GM21825 (cell line): ENCODE results near the gene SMIM36.
"Not testable (repeated sequence)": the region's sequence is repeated elsewhere in the genome, so short reads cannot be mapped to it uniquely, and the experiment has no call there.

Experiments used
- ATAC-seq: cut with Tn5 transposase; IDR thresholded peaks from one replicate; pipeline ENCODE4 v1.9.1; 2021; ENCODE audit warnings: mild to moderate bottlenecking, moderate library complexity; ENCODE audit not compliant: unreplicated experiment

SMIM36 gene

DNA sequence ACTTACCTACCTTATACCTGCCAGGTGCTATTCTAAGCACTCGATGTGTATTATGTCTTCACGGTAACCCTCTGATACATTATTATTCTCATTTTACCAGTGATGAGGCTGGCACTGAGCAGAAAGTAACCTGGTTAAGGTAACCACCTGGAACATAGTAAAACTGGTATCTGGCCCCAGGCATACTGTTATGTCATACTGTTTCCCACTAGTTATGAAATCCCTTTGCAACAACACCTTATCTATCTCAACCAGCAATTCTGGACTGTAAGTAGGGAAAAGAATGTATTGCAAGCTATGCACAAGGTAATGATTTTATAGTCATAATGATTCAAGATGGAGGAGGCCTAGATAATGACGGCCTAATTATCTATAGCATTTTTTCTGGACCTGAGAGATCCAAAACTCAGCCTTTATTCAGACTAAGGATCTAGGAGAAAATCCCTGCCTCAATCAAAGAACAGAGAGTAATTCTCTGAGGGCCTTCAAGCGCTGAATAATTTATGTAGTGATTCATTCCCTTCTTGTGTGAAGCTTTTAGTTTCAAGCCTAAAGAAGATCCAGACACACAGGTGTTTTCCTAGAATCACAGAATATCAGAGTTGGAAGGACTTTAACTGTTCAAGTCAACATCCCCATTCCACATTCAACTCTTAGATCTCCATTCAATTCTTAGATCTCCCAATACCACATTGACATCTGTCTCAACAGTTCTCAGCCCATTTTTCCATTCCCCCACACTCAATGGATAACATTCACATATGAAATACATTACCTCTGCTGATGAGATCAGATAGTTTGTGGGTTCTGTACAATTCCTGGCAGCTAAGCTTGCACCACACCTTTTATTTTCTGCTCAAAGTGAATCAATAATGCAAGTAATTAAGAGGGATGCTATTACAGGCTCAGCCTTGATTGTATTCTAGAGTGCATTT, 74.8 kb downstream of the SMIM36 start:
- ATAC-seq, result peak; percentile 27

DNA sequence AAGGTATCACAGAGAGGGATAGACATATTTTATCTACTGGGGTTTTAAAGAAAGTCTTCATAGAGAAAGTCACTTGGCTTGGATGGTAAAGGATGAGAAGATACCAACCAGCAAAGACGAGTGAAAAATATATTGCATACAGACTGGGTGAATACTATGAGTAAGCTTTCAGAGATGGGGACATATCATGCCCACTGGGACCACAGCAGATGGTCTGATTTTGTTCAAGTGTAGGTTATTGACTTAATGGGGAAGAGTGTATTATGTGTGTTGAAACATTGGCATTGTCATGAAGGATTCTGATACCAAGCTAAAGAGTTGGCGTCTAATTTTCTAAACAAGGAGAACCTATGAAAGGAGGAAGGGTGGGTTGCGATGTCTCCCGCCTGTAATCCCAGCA, 75.8 kb downstream of the SMIM36 start:
- ATAC-seq, result no peak

DNA sequence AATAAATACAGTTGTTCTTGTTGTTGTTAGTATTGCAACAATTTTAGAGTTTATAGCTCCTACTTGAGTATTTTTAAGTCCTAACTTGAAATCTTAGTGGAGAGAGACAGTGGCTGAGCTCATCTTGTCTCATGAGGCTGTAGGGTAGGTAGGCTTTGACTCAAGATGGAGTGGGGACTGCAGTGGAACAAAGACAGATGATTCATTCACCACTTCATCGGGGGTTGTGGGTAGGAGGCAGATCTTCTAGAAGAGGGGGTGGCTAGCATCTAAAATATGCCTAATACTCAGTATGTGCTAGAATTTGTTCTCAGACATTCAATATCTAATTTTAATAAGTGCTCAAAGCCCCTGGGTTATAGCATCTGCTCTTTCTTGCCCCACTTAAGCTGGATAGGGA, 76.5 kb downstream of the SMIM36 start:
- no peak for ATAC-seq

DNA sequence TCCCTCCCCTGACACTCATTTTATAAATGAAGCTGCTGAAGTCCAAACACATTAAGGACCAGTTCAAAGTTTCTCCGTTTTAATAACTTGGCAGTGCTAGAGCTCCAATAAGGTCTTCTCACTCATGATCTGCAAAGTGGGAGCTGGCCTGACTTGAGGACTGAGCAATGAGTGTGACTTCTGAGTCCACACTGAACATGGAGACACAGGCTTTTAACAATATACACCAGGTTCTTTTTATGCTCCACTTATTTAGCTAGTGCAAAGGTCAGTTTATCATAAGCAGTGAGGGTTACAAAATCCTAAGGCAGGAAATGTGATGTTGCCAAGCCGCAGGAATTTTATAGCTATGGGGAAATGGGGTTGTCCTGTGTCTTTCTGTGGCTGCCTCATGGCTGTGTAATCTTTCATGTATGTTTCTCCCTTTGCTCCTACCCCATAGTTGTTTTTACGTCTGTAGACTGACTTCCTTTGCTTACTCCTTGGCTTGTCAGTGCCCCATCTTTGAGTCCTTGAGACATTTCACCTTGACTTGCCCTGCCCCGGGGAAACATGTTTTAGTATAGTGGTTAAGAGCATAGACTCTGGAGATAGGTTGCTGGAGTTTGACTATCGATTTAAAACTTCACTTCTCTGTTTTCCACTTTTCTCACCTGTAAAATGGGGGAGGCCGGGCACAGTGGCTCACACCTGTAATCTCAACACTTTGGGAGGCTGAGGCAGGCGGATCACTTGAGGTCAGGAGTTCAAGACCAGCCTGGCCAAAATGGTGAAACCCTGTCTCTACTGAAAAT, 77.4 kb downstream of the SMIM36 start:
- no peak for ATAC-seq

DNA sequence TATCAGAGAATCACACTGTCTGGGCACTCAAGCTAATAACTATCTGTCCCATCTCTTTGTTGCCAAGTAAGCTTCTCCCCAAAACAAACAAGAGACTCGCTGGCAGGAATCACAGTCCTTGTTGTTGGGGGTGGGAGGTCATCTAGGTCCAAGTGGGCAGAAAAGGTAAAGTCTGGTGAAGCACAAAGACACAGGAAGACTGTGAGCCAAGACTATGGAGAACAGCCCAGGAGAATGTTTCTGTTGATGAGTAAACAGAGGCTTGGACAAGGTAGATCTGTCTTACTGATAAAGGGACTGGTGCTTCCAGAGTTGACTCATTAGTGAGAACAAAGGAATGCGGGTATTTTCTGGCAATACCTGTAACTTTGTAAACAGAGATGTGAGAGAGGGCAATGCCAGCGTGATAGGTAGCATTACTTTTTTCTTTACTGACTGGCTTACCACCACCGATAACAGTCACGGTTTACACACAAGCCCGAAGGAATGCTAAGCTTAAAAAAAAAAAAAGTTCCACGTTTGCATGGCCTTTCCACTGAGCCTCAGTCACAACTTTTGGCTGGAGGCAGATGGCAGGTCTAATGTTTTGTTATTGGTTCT, 78.1 kb downstream of the SMIM36 start:
- no peak for ATAC-seq

DNA sequence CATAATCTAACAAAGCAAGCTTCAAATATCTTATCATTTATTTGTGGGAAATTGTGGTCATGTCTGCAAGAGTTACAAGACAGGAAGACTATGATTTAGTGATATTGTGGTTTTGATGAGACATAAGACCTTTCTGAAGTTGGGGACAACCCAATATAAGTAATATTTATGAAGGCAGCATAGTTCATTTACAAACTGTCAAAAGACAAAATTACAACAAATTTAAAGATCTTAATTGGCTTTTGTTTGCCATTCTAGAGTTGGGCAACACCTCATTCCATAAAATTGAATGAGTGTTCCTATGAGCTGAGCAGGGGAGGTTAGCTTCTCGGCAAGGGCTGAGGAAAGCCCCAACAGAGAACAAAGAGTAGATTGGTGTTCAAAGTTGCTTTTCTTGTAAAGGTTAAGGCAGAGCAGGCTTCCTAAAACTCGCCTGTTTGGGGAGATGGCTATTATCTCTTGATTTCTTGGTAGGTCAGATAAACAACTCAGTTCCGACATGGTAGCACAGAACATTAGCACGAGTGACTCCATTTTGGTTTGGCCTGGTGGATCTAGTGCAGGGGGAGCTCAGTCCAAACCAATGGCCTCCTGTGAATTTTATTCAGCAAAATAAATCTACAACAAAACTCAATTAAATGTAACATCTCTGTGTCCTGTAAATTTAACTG, 78.8 kb downstream of the SMIM36 start:
- ATAC-seq, result no peak

DNA sequence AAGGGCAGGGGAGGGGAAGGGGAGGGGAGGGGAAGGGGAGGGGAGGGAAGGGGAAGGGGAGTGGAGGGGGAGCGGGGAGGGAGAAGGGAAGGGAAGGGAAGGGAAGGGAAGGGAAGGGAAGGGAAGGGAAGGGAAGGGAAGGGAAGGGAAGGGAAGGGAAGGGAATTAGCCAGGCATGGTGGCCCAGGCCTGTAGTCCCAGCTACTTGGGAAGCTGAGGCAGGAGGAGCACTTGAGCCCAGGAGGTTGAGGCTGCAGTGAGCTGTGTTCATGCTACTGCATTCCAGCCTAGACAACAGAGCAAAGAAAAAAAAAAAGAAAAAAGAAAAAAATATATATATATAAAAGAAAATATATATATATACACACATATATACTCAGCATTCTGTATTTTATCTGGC, 79.3 kb downstream of the SMIM36 start:
- not testable (repeated sequence) for ATAC-seq

DNA sequence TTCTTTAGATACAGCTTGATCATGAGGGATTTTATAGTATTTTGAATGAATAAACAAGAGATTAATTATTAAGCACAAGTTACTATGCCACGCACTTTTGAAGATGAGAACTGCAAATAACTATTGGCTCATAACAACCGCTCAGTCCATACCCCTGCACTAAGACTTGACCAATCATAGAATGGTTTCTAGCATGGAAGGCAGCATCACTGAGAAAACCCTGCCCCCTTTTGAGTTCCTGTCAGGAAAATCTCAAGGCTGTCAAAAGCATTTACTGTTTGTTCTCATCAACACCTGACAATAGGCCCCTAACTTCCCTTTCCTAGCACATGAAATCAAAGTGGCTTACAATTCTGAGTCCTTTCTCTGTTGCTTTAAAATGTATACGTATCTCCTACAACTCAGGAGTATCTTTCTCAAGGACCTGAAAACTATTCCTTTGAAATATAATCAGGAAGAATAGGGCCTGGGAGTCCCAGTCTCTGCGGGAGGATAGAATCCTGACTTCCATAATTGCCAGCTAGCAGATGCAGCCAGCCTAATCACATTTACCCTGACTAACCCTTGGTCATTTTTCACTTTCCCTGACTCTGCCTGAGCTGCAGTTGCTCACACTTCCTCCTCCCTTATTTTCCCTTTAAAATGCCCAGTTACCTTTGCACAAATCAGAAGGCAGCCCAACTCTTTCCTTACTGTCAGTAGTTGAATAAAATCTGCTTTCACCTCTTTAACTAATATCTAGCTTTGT, 80.5 kb downstream of the SMIM36 start:
- ATAC-seq, result no peak

DNA sequence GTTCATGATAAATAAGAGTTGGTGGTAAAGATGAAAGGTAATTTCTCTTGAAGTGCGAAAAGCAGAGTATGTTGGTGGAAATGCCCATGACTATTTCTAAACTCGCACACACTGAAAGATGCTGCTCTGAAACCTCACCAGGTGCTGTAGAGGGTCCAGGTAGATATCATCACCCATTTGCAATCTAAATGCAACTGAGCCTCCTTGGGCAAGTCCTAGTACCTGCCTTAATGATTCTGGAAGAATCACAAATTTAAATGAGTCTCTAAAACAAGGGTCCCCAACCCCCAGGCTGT, 83.7 kb downstream of the SMIM36 start:
- no peak for ATAC-seq

DNA sequence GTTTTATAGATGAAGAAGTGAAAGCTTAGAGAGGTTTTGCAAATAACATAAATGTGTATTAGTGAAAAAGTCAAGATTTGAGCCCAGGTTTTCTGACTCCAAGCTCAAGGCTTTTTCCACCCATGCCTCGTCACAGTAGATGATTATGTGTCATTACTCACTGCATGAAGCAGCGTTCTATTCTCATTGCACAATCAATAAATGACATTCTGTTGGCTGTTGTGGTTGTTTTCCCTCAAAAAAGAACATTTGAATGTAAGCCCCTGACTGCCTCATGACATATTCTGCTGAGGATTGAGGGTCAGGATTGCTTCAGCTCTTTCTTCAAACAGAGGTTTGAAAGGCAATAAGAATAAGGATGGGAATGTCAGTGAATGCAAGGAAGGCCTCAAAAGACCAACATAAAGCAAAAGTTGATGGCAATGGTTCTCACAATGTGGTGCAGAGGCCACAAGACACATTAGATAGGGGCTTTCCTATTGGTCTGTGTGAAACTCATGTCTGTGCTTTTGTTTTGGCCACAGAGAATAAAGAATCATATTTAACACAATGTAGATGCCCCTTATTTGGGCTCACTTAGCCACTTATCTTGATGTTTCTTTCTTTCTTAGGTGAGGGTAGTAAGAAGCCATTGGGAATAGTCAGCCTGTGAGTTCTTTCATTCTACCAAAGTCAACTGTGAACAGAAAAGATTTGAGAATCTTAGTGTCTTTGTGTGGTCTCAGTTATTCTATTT, 84.2 kb downstream of the SMIM36 start:
- peak; percentile 36 for ATAC-seq

DNA sequence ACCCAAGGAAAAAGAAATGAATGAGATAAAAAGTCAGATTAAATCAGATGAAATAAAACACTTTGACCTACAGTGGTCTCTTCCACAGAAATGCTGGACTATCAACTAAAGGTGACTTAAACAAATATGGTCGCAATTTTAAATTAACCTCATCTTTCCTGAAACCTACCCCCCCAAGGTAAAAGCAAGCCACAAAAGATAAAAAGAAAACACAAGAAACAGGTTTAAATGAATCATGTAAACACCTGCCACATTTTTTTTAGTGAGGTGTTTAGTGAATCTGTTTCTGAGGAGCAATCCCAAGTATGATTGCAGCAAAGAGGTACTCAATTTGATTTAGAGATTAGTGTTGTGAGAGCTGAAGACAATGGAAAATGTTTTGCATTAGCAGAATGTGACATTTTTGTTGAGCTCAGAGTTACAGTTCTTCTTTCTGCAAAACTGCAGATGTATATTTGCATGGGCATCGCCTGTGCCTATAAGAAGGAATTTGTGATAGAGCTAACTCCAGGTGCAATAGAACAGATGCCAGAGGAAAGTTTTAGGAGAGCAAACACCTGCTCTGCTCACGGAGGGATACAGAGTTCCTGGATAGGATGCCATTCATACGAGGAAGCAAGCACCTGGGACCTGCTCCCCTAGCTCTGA, 86.2 kb downstream of the SMIM36 start:
- ATAC-seq, result no peak

DNA sequence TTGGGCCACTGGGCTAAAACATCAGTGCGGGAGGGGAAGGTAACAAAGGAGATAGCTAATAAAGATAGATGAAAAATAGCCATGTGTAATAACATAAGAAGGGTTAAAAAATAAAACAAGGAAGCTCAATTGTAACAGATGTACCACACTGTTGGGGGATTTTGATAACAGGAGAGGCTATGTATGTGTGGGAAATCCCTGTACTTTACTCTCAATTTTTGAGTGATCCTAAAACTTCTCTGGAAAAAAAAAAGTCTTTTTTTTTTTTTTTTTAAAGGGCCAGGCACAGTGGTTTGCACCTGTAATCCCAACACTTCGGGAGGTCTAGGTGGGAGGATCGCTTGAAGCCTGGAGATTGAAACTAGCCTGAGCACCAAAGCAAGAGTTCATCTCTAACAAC, 87.7 kb downstream of the SMIM36 start:
- ATAC-seq, result no peak

DNA sequence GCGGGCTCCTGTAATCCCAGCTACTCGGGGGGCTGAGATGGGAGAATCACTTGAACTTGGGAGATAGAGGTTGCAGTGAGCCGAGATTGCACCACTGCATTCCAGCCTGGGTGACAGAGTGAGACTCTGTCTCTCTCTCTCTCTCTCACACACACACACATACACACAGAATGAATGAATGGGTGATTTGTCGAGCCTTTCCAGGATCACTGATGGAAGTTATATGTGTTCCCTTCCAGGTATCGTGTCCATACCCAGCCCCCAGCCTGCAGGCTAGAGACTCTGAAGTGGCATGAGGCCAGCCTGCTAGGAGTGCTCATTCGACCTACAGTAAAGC, 88.5 kb downstream of the SMIM36 start:
- ATAC-seq, result not testable (repeated sequence)

DNA sequence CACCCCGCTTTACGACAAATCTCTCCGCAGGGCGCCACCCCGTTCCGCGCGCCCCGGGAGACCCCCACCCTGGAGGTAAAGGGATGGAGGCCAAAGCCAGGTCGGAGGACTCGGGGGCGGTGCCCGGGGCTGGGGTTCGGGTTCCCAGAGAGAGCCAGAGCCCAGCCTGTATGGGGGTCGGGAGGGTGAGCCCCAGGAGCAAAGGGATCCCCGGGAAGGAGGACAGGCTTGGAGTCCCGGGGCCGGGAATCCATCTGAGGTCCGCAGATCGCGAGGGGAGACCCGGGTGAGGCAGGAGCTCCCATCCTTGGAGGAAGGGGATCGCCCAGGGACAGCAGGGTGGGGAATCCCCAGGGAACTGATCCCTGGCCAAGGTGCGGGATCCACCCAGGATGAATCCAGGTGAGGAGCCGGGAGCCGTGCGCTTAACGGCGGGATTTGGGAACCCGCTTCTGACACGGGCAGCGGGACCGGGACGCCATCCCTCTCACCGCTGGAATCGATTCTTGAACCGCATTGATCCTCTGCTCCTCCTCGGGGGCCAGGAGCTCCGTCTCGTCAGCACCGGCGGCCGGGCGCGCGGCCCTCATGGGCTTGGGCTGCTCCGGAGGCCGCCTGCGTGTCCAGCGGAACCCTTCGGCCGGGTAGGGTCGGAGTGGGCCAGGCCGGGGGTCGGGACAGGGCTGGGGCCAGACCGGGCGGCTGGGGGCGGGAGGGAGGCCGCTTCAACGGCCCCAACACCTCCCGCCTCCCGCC, 89.9 kb downstream of the SMIM36 start, which contains the start of gene MMD:
Gene MMD (minus strand): TSS at position 657 of the 756 bp plus-strand sequence. CDS start 140 bp downstream, at position 517.
- peak; percentile 6 for ATAC-seq

DNA sequence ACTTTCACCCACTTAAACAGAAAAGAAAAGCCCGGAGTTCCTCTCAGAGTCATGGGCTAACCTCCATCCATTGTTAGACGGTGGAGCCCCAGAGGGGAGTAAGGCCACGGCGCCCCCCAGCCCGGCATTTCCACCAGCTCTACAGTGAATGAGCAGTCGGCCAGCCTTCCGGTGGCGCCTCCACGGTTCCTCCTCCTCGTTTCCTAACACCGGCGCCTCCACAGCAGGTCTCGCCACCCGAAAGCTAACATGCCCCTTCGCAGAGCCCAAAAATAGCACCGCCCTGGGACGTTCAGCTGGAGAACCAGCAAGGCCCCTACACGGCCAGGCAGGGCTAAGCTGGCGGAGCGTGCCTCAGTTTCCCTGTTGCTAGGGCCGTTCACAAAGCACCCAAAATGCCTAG, 90.5 kb downstream of the SMIM36 start:
- ATAC-seq, result no peak

DNA sequence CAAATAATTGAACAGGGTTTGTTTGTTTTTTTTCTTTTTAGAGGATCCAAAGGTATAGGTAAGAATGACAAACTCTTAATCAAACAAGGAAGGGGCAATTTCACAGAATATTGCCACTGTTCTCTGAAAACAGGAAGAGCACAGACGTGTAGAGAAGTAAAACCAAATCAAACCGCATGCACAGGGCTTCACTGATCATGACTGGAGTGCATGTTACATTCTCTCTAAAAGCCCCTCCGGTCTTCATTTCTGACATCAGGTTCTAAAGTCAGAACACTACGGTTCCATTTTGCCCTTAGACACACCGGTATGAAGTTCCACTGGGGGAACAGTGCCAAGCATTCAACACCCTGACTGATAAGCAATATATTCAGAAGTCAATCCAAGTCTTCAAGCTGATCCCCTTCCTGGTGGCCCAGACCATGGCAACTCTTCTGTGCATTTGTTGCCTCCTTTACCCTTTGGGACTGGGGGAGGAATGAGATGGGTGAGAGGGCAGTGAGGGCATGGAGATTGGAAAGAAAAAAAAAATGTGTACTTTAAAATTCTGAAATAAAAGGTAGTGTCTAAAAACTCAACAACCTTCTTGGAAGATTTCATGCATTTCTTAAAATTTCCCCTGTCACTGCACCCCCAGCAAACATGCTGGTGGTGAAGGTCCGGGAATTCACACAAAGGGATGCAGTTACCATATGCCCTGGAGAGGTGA, 91.0 kb downstream of the SMIM36 start:
- ATAC-seq, result no peak

DNA sequence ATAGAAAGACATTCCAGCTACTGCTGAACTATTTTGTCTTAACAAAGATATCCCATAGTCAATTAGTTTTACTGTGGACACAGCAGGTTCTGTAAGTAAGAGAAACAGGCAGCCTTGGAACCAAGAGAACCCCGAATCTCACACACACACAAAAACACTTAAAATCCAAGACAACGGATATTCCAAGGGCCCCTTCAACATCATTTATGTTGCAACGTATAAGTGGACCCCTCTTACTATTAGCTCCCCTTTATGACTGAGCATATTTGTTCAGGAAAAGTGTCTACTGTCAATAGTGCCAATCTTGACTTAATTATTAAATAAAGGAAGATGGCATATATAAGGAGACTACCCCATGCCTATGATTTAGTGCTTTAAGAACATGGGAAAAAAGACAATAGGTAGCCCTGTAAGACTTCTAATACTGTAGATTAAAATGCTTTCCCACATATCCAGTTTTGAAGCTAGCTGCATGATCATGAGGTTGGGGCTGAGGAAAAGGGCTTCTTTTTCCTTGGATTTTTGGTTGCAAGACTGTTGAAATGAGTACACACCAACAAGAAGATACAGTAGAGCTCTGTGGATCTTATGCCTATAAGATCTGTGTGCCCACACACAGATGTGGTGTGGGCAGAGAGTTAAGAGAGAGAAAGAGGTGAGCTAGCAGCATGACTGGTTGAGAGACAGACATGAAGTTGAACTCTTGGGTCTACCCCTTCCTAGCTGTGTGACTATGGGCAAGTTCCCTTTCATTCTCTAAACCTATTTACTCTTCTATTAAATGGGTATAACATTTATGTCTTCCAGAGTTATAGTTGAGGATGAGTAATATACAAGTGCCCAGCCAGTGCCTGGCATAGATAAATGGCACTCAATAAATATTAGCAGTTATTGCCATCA, 92.6 kb downstream of the SMIM36 start:
- no peak for ATAC-seq
